HG03064 (cell line): ENCODE results near the gene OR52N5.

ENCODE experiments used
- ATAC-seq: cut with Tn5 transposase; IDR thresholded peaks from one replicate; pipeline ENCODE4 v1.9.1; 2021; ENCODE audit warnings: low read depth; ENCODE audit not compliant: unreplicated experiment

The OR52N5 gene

GRCh38 chr11:5783255-5783654, at the start of gene OR52N5:
OR52N5 (minus strand) TSS chr11:5783355; CDS start chr11:5778634, 4,721 bp downstream.
- ATAC-seq, result no peak

GRCh38 chr11:5831196-5831829, 48.2 kb upstream of the OR52N5 start:
- no peak for ATAC-seq

- peak; percentile 60 for ATAC-seq
These were observed 35.2 kb upstream of the OR52N5 start for GRCh38 chr11:5818245-5818886.

DNA sequence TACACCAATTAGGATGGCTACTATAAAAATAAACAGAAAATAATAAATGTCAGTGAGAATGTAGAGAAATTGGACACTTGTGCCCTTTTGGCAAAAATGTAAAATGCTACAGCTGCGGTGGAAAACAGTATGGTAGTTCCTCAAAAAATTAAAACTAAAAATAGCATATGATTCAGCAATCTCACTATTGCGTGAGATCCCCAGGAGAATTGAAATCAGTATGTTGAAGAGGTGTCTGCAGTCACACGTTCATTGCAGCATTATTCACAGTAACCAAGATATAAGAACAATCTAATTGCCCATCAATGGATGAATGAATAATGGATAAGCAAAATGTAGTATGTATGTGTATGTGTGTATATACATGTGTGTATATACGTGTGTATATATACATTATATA, 32.4 kb upstream of the OR52N5 start:
- ATAC-seq, result no peak

- no peak for ATAC-seq
These were observed 27.0 kb upstream of the OR52N5 start for GRCh38 chr11:5809905-5810795.

DNA sequence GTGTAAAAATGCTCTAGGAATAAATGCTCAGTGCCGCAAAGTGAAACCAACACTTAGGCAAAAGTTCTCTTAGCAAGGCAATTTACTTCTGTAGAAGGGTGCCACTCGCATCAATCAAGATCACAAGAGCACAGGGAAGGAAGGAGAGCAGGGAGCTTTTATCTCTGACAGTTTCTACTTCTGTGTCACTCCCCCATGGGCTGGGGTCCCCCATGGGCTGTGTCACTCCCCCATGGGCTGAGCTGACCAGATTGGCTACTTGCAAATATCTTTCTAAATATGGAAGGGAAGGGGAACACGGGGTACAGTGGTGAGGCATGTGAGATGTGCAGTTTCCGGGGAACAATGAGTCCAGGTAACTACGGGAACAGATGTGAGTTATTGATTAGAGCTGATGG, 26.0 kb upstream of the OR52N5 start:
- ATAC-seq, result peak; percentile 34

GRCh38 chr11:5808500-5809121, 25.5 kb upstream of the OR52N5 start, which contains the start of gene OR52N2:
OR52N2 (plus strand) TSS chr11:5808924; CDS start chr11:5820336, 11,412 bp downstream.
- ATAC-seq, result peak; percentile 92

- no peak for ATAC-seq
These were observed 24.4 kb upstream of the OR52N5 start for GRCh38 chr11:5807580-5807979.

GRCh38 chr11:5803982-5804381, 20.8 kb upstream of the OR52N5 start:
- ATAC-seq, result no peak

- ATAC-seq, result no peak
These were observed 13.4 kb upstream of the OR52N5 start for GRCh38 chr11:5796541-5796940.

GRCh38 chr11:5791165-5791564, 8.0 kb upstream of the OR52N5 start, which contains the start of gene OR52N1:
OR52N1 (minus strand) TSS chr11:5791265; CDS start chr11:5788816, 2,449 bp downstream.
- no peak for ATAC-seq

- no peak for ATAC-seq
These were observed 16.1 kb downstream of the OR52N5 start for GRCh38 chr11:5767056-5767455.

DNA sequence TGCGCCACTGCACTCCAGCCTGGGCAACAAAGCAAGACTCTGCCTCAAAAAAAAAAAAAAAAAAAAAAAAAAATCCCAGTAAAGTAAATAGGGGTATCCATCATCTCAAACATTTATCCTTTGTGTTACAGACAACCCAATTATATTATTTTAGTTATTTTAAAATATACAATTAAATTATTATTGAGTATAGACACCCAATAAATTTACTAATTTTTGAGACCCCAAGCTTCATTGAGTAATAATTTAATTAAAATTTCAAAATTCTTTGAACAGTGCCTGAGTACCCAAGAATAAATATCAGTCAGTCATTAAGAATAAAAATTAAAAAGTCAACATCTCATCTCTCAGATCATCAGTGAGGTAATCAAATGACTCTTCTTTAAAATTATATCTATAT, 29.2 kb downstream of the OR52N5 start, which contains the start of gene OR52N4:
OR52N4 (plus strand) TSS at position 301 of the 400 bp plus-strand sequence. CDS start 498 bp downstream, outside the sequence.
- no peak for ATAC-seq

DNA sequence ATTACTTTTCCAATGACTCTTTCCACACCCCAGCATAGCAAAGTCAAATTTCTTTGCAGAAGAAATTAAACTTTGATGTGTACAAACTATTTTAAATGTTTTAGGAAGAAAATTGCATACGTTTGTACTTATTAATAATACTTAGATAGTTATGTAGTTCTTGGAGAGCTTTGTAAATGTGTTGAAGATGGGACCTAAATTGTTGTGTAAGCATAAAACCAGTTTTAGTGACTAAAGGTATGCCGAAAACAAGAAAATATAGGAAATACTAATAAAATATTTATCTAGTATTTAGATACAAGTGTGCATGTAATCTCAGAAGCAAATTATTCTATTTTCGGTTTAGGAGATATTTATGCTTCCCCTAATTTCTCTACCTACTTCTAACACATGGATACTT, 33.3 kb downstream of the OR52N5 start:
- ATAC-seq, result no peak

GRCh38 chr11:5746614-5747013, 36.5 kb downstream of the OR52N5 start:
- no peak for ATAC-seq

DNA sequence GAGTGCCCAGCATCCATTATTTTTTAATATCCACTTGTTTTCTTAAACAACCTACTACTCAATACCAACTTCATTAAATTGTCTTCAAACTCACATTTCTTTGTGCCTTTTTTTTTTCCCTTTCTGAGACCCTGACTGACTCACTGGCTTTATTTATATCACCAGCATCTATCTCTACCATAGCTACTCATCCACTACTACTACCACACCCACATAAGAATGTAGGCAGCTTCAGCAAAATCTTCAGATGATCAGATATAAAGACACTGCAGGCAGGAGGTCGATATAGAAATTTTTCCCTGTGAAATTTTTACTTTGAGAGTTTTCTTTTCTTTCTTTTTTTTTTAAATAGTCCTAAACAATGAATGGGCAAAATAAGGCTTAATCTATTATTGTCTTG, 44.7 kb downstream of the OR52N5 start:
- no peak for ATAC-seq

DNA sequence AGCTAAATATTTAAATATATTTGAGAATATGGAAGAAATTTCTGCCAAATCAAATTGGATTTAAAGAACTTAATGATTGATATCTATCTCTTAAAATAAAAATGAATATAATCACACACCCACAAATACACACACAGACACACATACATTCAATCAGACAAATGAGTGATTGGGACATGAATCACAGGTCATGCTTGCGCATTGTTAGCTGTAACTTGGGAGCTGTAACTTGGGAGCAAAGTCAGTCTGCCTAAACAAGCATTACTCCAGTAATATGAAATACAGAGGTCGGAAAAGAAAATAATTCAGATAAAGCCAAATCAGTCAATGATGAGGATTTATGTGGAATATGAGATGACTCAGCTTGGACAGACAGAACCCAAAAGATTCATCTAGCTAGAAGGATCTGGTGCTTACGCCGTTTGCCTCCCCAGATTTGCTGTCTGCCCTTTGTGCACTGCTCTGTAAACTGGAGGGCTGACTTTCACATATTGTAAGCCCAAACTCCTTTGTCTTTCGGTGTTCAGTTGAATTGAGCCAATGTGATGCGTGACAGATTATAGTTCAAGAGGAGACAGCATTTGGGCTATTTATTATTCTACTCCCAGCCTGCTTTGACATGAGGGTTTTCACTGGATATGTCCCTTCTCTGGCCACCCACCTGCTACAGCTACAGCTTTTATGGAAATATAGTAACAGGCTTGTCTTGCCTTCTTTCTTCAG, 45.3 kb downstream of the OR52N5 start:
- no peak for ATAC-seq

- ATAC-seq, result no peak
These were observed 46.1 kb downstream of the OR52N5 start for GRCh38 chr11:5737091-5737490.

DNA sequence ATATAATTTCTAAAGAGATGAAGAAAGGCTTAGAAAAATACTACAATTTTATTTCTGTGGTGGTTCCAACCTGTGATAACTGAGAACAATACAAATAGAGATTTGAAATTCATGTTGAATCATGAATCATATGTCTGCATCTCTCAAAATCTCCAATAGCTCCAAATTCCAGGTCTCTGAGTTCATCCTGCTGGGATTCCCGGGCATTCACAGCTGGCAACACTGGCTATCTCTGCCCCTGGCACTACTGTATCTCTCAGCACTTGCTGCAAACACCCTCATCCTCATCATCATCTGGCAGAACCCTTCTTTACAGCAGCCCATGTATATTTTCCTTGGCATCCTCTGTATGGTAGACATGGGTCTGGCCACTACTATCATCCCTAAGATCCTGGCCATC, 46.8 kb downstream of the OR52N5 start, which contains the start of gene OR56B1:
OR56B1 (plus strand) TSS at position 53 of the 400 bp plus-strand sequence; CDS start at position 122, 69 bp downstream.
- ATAC-seq, result no peak

DNA sequence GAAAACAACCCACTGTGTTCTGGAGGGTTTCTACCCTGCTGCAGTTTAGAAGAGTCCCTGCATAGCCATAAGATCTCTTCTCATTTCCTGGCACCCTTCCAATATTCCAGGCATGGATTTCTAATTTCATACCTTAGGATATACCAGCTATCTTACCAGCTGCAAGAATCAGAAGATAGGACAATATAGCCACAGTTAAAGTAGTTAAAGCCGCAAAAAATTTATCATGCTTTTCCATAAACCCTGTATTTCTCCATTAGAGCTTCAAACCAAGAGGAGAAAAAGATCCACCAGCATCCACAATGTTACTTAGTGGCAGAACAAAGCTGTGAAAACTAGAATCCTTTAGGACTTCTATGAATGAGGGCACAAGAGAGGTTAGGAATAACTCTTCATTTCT, 55.5 kb downstream of the OR52N5 start:
- no peak for ATAC-seq
